ENCODE measurements around the gene SIPA1. TPM values are rescaled to one million over a fixed set of nuclear protein-coding genes. Genes with fewer than 3 reads are reported as not detected.

Gene SIPA1
- total RNA-seq, 1 experiment from 2014 or later, result 65.4 TPM

GRCh38 chr11:65652511-65653228 is 14.8 kb downstream of the SIPA1 start (continued):
- peak; percentile 36; the same call in 1 of the 2 replicates for TF ChIP-seq TEAD1 (CRISPR knock-in tag; IDR thresholded peaks at IDR 0.05)
- TF ChIP-seq IRF1 (CRISPR knock-in tag; IDR thresholded peaks at IDR 0.05), result 0 out of 2 replicates have a peak, but pooled peaks have one; percentile 28
- TF ChIP-seq HMGA2 (CRISPR knock-in tag; IDR thresholded peaks at IDR 0.05), result no peak
- TF ChIP-seq ZNF263 (CRISPR knock-in tag; IDR thresholded peaks at IDR 0.05; ENCODE audit: low read depth), result no peak
- 0 out of 2 replicates have a peak, but pooled peaks have one; percentile 33 for TF ChIP-seq E2F5 (CRISPR knock-in tag; IDR thresholded peaks at IDR 0.05)
- TF ChIP-seq PRDM15 (CRISPR knock-in tag; IDR thresholded peaks at IDR 0.05), result no peak
- TF ChIP-seq EMX1 (CRISPR knock-in tag; IDR thresholded peaks at IDR 0.05), result no peak
- no peak for TF ChIP-seq RORB (CRISPR knock-in tag; IDR thresholded peaks at IDR 0.05)
- no peak for TF ChIP-seq ATF3 (CRISPR knock-in tag; conservative IDR thresholded peaks at IDR 0.05)
- no peak for TF ChIP-seq ZNF396 (CRISPR knock-in tag; IDR thresholded peaks at IDR 0.05; ENCODE audit: borderline replicate concordance)
- TF ChIP-seq MXD4 (CRISPR knock-in tag; IDR thresholded peaks at IDR 0.05; ENCODE audit: borderline replicate concordance), result no peak
- TF ChIP-seq ZNF138 (CRISPR knock-in tag; conservative IDR thresholded peaks at IDR 0.05), result no peak
- no peak for TF ChIP-seq JUN (CRISPR knock-in tag; IDR thresholded peaks at IDR 0.05)
- TF ChIP-seq MYBL2 (CRISPR knock-in tag; IDR thresholded peaks at IDR 0.05), result peak; percentile 52; the same call in 1 of the 2 replicates
- 0 out of 2 replicates have a peak, but pooled peaks have one; percentile 43 for TF ChIP-seq ERG (CRISPR knock-in tag; IDR thresholded peaks at IDR 0.05)
- TF ChIP-seq PREB (CRISPR knock-in tag; IDR thresholded peaks at IDR 0.05; ENCODE audit: borderline replicate concordance), result no peak
- no peak for TF ChIP-seq E2F4 (CRISPR knock-in tag; IDR thresholded peaks at IDR 0.05; ENCODE audit: borderline replicate concordance, low read depth)
- TF ChIP-seq MAX (CRISPR knock-in tag; IDR thresholded peaks at IDR 0.05), result peak; percentile 85
- TF ChIP-seq NFATC4 (CRISPR knock-in tag; IDR thresholded peaks at IDR 0.05), result 0 out of 2 replicates have a peak, but pooled peaks have one; percentile 34
- peak; percentile 66; the same call in 1 of the 2 replicates for TF ChIP-seq ZNF671 (CRISPR knock-in tag; IDR thresholded peaks at IDR 0.05)
- TF ChIP-seq STAT6 (CRISPR knock-in tag; conservative IDR thresholded peaks at IDR 0.05; ENCODE audit: low read depth), result no peak
- peak; percentile 33; the same call in 1 of the 2 replicates for TF ChIP-seq GABPB1 (CRISPR knock-in tag; IDR thresholded peaks at IDR 0.05)
- 0 out of 2 replicates have a peak, but pooled peaks have one; percentile 25 for TF ChIP-seq ZNF512 (CRISPR knock-in tag; IDR thresholded peaks at IDR 0.05; ENCODE audit: borderline replicate concordance)
- TF ChIP-seq ATF1 (CRISPR knock-in tag; IDR thresholded peaks at IDR 0.05), result no peak

Measured in WTC11 (cell line).